Lower leg skin (tissue), 4 donors: Measurements from ENCODE around the gene PRXL2B. TPM values are rescaled to one million over a fixed set of nuclear protein-coding genes. Genes with fewer than 3 reads are reported as not detected.
A peak's percentile ranks its signal among the peaks of the same experiment; 100 is the strongest.

Source experiments
- DNase-seq, 2 donors: peaks; one replicate each; pipeline ENCODE4 v3.0.0-alpha.2; 2019; ENCODE audit warnings: low spot score in 2 of 2
- H3K4me3 ChIP-seq: fragments of 200-600 bp; sonication (generic); 2 replicates; pipeline ENCODE4 v1.5.1; 2017; ENCODE audit warnings: mild to moderate bottlenecking, low read depth; ENCODE audit not compliant: poor library complexity, severe bottlenecking
- CTCF ChIP-seq, 3 donors: fragments of 450-650 bp; IDR thresholded peaks; one replicate each; pipeline ENCODE4 v1.5.1; 2016; ENCODE audit warnings: antibody characterized with exemption in 3 of 3, mild to moderate bottlenecking in 3 of 3, moderate library complexity in 2 of 3
- POLR2A ChIP-seq, 2 donors: fragments of 450-650 bp; IDR thresholded peaks; one replicate each; pipeline ENCODE4 v1.6.1; 2016 to 2017; ENCODE audit warnings: antibody characterized with exemption in 2 of 2, mild to moderate bottlenecking in 1 of 2, moderate library complexity in 1 of 2
- WGBS, 2 donors: methylation state at CpG; one replicate each; pipeline ENCODE4 v1.1.5; 2018; 5-methylcytosine and 5-hydroxymethylcytosine counted together
- intact Hi-C: fragments of 100-400 bp; cut with DNase I; formaldehyde crosslinking; loops from one replicate; pipeline ENCODE4 v1.15.0; 2023; ENCODE audit warnings: low total_unique reads
- total RNA-seq, 4 donors: library from RNA; depleted of rRNA; stranded (reverse); fragments of >200 nt; gene quantifications; one replicate each; pipeline ENCODE4 v1.1.0, GENCODE V29; 2016

Gene PRXL2B
- total RNA-seq, 4 donors from 2014 or later = 5.6 to 16.4 (median 12.0) TPM

GRCh38 chr1:2559509-2560298 is 26.9 kb upstream of the PRXL2B start:
- WGBS, 2 donors = 81 to 88% methylated on average over 19 to 24 of the region's 35 CpGs
- no peak for DNase-seq
- TF ChIP-seq CTCF (IDR thresholded peaks at IDR 0.05) (no peak), POLR2A (IDR thresholded peaks at IDR 0.05) (no peak)
- no peak overlapping the region for H3K4me3 ChIP-seq
- intact Hi-C loops = no loop called here

GRCh38 chr1:2560299-2561073 is 26.1 kb upstream of the PRXL2B start:
- no peak overlapping the region for H3K4me3 ChIP-seq
- no peak for TF ChIP-seq POLR2A (IDR thresholded peaks at IDR 0.05)
- no peak for TF ChIP-seq CTCF (IDR thresholded peaks at IDR 0.05)
- 86 to 94% methylated on average over 13 to 14 of the region's 15 CpGs for WGBS, 2 donors
- DNase-seq = peak in 1 of 2 donors; percentile 85
- intact Hi-C loops = no loop called here

- WGBS, 2 donors = 83 to 88% methylated on average over 11 of the region's 11 CpGs
- DNase-seq = no peak
- intact Hi-C loops = no loop called here
- no peak overlapping the region for H3K4me3 ChIP-seq
- TF ChIP-seq CTCF (IDR thresholded peaks at IDR 0.05) = no peak
- TF ChIP-seq POLR2A (IDR thresholded peaks at IDR 0.05) = no peak
These were observed 25.1 kb upstream of the PRXL2B start for GRCh38 chr1:2561446-2561845.

GRCh38 chr1:2561898-2562895 is 24.4 kb upstream of the PRXL2B start:
- no peak for DNase-seq
- no peak for TF ChIP-seq CTCF (IDR thresholded peaks at IDR 0.05)
- no peak for TF ChIP-seq POLR2A (IDR thresholded peaks at IDR 0.05)
- 88 to 91% methylated on average over 21 to 23 of the region's 24 CpGs for WGBS, 2 donors
- H3K4me3 ChIP-seq = no peak overlapping the region
- intact Hi-C loops = no loop called here

- no peak overlapping the region for H3K4me3 ChIP-seq
- DNase-seq = no peak
- TF ChIP-seq POLR2A (IDR thresholded peaks at IDR 0.05) (no peak), CTCF (IDR thresholded peaks at IDR 0.05) (no peak)
- intact Hi-C loops = no loop called here
- 84 to 89% methylated on average over 17 to 18 of the region's 18 CpGs for WGBS, 2 donors
These were observed 23.4 kb upstream of the PRXL2B start for GRCh38 chr1:2563205-2563604.
